ENCODE data around the gene DLG4.

Gene DLG4

DNA sequence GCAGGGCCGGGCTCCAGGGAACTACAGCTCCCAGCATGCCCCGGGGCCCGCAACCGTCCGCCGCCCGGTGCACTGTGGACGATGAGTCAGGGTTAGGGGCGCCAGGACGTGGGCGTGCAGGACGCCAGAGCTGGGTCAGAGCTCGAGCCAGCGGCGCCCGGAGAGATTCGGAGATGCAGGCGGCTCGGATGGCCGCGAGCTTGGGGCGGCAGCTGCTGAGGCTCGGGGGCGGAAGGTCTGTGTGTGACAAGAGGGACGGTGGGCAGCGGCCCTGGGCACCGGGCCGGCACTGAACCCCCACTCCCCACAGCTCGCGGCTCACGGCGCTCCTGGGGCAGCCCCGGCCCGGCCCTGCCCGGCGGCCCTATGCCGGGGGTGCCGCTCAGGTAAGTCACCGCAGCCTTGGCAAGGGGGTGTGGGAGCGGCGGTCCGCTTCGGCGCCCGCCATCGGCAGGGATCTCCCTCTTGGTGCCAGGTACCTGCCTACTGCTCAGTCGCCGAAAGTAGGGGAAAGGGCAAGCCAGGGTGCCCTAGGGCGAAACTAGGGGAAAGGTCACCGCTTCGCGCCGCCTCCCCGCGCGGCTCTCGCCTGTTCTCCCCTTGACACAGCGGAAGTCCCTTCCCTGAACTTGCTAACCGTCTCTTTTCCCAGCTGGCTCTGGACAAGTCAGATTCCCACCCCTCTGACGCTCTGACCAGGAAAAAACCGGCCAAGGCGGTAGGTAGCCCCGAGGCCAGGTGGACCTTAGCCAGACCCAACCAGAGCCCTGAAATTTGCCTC is at the start of gene DLG4, which contains the start of gene ACADVL:
DLG4 (minus strand) TSS at position 25 of the 781 bp plus-strand sequence.
ACADVL (plus strand) TSS at position 127 of the 781 bp plus-strand sequence; CDS start at position 174, 47 bp downstream.
- peak; percentile 50 to 61 for DNase-seq (ENCODE audit: low read depth in 1 of 2, low spot score in 1 of 2)

DNA sequence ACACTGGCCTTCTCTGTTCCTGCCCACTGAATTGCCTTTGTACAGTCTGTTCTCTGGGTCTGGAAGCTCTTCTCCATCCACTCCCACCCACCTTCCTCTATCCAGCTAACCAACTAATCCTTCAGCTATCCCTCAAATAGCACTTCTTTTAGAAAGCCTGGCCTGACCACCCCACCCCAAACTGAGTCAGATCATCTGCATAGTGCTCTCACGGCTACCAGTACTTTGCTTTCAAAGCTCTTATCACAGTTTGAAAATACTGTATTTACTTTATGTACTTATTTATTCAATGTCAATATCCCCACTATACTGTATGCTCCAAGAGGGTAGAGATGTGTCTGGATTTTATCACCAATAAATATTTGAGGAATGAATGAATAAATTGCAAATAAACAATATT is 47.1 kb upstream of the DLG4 start:
- DNase-seq (ENCODE audit: low read depth in 1 of 2, low spot score in 1 of 2) = no peak

DNA sequence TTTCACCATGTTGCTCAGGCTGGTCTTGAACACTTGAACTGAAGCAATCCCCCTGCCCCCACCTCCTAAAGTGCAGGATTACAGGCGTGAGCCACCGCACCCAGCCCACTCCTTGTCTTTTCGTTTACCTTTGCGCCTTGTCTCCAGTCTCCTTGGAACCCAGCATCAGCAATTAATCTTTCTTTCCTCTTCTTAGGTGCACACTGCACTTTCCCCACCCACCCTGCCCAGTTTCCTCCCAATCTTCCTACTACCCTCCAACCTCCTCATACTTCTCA is 44.1 kb upstream of the DLG4 start:
- DNase-seq (ENCODE audit: low read depth in 1 of 2, low spot score in 1 of 2) = no peak

DNA sequence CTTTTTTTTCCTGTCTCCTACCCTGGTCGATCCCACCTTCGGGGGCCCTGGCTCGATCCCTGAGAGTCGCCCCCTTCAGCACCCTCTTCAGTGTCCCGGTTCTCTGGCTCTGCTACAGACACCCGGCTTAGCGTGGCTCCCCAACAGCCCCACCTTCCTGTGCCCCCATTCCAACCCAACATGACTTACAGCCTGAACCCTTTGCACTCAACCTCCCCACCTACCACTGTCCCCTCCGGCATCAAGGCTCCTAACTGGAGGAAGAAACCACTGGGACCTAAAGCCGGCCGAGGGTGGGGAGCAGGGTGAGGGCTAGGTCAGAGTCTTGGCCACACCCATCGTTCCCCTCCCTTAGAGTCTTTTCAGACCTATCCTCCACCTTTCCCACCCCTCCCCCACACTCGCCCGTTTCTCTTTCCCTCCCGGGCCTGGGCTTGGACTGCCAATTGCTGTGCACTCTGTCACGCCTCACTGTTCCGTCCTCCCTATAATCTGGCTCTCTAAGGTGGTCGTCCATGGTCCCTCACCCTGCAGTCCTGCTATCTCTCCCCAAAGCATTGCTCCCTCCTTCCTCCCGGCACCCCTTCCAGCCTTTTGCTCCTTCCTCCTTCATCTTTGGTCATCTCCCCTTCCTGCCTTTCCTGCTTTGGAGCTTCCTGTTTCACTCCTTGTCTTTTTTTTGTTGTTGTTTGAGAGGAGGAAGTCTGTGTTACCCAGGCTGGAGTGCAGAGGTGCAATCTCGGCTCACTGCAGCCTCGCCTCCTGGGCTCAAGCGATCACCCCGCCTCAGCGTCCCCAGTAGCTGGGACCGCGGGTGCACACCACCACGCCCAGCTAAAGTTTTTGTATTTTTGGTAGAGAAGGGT is 43.5 kb upstream of the DLG4 start:
- no peak for DNase-seq (ENCODE audit: low read depth in 1 of 2, low spot score in 1 of 2)

DNA sequence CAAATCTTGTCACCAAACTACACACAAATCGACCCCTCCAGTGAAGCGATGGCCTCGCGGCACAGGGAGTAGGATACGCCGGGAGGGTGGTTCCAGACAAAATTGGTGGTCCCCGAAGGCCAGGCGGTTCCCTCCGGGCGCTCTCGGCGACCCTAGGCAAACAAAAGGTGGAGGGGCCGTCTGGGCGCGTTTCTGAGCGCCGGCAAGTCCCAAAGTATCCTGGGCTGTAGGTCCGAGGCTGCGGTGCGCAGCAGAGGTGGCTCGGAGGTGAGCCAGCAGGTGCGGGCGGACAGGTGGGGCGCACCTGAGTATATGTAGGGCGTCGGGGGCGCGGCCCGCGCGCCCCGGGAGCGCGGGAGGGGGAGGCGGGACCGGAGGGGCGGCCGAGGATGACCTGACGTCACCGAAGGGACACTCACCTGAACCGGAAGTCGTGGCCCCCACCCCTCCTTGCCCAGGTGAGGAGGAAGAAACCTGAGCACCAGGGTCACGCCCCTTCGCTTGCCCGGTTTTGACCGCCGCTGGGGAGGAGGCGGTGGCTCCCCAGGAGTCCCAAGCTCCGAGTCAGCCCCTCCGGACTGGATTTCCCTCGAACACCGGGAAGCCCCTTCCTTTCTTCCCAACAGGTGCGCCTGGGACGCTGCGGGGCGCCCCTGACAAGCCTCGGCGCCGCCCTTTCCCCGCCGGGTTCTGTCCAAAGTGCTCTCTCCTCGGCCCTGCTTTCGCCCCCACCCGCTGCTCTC is 42.7 kb upstream of the DLG4 start, which contains the start of gene CLDN7:
CLDN7 (minus strand) TSS at position 287 of the 743 bp plus-strand sequence. CDS start 435 bp downstream, outside the sequence.
- DNase-seq (ENCODE audit: low read depth in 1 of 2, low spot score in 1 of 2) = no peak

DNA sequence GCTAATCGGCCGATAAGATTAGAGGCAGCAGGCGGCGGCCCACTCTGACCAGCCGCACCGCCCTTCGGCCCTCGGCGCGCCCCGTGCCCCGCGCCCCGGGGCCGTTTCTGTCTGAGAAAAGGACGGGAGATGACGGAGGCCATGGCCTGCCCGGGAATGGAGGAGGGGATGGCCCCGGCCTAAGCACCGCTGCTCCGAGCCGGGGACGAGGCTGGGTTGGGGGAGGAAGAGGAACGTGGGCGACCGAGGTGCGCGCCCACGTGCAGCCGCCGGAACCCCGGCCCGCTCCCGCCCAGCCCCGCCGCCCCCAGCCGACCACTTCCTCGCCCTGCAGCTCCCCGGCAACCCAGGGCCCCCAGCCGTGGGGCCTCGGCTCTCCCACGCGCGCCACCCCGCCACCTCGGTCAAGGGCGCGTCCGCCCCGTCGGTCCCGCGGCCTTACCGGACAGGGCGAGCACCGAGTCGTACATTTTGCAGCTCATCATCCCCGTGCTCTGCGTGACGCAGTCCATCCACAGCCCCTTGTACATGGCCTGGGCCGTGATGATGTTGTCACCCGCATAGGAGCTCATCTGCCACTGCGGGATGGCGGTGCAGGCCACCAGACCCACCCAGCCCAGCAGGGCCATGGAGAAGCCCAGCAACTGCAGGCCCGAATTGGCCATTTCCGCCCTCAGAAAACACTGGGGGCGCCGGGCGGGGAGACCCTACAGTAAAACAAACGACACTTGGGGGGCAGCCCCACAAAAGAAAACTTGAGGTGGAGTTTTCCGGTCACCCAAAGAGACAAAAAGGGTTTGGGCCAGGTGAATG is 41.9 kb upstream of the DLG4 start:
- DNase-seq (ENCODE audit: low read depth in 1 of 2, low spot score in 1 of 2) = no peak

DNA sequence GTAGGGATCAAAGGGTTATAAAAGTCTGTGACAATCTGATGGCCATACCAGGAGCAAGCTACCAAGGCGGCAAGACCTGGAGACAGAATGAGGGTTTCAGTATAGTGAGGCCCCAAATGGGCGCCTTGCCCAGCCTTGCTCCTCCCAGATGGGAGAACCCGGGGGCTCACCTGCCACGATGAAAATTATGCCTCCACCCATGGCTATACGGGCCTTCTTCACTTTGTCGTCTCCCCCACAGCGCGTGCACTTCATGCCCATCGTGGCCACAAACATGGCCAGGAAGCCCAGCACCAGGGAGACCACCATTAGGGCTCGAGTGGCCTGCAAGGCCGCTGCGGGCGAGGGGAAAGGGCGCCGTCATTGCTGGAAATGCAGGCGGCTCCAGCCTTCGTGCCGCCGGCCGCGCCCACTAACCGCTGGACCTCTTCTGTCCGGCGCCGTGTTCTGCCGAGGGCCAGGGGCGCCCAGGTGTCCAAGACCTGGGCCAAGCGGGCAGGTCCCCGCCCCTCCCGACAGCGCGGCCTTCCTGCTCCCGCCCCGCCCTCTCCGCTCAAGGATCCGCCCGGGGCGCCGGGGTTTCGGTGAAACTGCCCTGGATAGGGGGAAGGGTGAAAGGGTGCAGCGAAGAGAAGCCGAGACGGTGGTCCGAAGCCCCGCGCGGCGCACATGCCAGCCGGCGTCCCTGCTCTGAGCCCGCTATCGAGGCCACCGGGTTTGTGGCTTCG is 41.2 kb upstream of the DLG4 start:
- no peak for DNase-seq (ENCODE audit: low read depth in 1 of 2, low spot score in 1 of 2)

DNA sequence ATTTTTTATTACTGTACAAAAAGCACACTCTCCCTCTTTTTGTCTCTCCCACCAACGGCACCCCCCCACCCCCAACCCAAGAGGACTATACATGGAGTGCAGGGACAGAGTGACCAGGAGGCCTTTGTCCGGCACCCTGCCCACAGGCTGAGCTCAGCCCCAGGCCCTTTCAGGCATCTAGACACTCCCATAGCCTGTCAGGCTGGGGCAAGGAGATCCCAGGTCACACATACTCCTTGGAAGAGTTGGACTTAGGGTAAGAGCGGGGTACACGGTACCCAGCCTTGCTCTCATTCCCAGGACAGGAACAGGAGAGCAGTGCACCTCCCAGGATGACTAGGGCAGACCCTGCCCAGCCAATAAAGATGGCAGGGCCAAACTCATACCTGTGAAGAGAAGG is 40.5 kb upstream of the DLG4 start:
- no peak for DNase-seq (ENCODE audit: low read depth in 1 of 2, low spot score in 1 of 2)

DNA sequence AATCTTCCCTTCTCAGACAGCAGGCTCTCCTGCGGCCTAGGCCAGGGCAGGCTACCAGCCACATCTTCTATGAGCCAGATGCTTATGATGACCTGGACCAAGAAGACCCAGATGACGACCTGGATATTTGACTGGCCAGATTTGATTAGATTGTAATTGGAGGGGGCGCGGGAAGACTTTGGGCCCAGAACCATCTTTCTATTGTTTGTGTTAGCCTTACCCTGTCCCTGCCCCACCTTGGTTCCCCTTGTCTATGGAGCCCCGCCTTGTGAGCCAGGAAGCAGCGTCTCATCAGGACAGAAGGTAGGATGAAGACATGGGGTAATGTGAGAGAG is 39.9 kb upstream of the DLG4 start:
- no peak for DNase-seq (ENCODE audit: low read depth in 1 of 2, low spot score in 1 of 2)

DNA sequence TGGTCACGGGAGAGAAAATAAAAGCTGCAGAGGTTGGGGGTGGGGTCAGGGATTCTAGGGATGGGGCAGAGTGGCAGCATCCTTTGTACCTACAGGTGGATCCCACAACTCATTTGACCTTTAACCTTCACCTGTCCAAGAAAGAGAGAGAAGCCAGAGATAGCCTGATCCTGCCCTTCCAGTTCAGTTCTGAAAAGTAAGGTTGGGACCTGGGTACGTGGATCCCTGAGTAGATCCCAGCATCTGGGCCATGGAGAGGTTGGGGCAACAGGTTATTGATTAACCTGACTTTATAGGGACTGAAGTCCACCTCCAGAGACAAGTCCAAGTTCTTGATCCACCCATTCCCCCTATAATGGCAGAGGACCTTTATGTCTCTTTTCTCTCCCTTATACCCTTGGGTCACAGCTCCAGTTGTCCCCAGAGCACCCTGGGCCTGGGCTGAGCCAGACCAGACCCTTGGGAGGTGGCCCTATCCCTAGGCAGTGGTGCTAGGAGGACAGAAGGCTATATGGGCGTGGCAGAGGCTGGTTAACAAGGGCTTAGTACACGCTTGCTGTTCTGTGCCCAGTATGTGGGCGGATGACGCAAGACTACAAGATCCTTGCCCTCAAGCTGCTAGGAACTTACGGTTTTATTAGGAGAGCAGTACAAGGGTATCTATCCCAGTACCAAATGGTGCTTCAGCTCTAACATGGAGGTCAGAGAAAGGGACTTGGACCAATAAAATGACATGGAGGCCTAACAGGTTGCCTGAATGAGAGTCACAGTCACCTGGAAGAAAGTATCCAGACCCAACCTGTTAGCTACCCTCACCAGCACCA is 39.3 kb upstream of the DLG4 start:
- no peak for DNase-seq (ENCODE audit: low read depth in 1 of 2, low spot score in 1 of 2)

DNA sequence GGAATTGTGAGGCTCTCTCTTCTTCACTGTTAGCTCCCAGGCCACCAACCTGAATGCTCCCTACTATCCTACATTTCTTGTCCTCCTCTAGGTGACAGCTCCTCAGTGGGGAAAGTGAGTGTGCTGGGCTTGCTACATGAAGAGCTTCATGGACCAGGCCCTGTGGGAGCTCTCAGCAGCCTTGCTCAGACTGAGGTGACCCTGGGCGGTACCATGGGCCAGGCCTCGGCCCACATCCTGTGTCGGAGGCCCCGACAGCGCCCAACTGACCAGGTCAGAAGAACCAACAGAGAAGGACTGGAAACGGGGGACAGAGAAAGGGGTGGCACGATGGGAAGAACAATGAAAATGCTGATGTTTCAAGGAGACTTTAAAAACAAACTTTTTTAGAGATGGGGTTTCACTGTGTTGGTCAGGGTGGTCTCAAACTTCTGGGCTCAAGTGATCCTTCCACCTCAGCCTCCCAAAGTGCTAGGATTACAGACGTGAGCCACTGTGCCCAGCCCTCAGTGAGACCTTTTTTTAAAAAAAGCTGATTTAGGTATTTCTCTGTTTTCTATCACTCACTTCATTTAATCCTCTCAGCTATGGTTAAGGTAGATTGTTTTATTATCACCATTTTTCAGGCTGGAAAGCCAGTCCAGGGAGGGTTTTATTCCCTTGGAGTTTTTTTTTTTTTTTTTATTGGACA is 37.3 kb upstream of the DLG4 start:
- DNase-seq (ENCODE audit: low read depth in 1 of 2, low spot score in 1 of 2) = no peak

DNA sequence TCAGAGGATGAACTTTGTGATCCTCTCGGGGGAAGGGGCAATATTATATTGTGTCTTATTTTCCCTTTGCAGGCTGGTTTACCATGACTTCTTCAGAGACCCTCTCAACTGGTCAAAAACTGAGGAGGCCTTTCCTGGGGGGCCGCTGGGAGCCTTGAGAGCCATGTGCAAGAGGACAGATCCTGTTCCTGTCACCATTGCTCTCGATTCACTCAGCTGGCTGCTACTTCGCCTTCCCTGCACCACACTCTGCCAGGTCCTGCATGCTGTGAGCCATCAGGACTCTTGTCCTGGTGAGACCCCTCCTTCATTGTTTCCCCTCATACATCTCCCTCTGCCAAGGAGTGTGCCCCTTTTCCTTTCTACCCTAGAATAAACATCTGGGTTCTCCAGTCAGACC is 34.9 kb upstream of the DLG4 start:
- no peak for DNase-seq (ENCODE audit: low read depth in 1 of 2, low spot score in 1 of 2)

DNA sequence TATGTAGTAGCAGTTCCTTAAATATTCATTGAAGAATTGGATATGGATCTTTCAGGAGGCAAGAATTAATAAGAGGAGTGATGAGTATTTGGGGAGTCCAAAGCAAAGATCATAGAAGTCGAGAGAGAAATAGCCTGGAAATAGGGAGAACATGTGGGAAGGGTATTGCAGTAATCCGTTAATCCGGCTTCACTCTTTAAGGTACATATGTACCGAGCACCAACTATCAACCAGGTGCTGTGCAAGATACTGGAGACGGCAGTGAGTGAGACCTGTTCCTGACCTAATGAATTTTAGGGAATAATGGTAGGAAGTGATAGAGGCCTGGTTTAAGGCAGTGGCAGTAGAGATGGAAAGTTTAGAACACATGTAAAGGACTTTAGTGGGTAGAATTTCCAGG is 33.4 kb upstream of the DLG4 start:
- no peak for DNase-seq (ENCODE audit: low read depth in 1 of 2, low spot score in 1 of 2)

DNA sequence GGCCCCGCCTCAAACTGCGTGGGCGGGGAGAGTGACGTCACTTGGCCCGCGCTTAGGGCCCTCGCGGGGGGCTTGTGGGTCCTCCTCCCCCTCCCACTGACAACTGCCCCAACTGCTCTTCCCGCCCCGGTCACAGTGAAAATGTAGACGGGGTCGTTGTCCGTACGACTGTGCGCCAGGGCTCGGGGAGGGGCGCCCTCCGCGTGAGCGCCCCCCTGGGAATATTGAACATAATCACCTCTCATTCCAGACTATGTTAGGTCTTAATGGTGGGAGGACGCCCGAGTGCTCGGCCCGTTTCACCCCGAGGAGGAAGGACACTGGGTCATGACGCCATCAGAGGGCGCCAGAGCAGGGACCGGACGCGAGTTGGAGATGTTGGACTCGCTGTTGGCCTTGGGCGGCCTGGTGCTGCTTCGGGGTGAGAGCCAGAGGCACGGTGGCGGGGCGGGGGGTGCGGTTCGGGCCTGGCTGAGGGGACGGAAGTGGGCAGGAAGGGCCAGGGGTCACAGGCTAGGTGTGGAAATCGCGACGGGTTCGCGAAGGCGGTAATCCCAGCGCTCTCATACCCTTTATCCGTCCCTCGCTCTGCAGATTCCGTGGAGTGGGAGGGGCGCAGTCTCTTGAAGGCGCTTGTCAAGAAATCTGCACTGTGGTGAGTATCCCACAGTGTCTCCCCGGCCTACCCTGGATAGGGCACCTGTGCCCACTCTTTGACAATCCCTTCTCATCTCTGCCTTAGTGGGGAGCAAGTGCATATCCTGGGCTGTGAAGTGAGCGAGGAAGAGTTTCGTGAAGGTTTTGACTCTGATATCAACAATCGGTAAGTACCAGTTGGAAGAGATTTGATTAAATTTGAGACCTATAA is 32.8 kb upstream of the DLG4 start, which contains the start of gene ELP5:
ELP5 (plus strand) TSS at position 40 of the 868 bp plus-strand sequence; CDS start at position 376, 336 bp downstream.
- DNase-seq (ENCODE audit: low read depth in 1 of 2, low spot score in 1 of 2) = peak; percentile 79 to 80

DNA sequence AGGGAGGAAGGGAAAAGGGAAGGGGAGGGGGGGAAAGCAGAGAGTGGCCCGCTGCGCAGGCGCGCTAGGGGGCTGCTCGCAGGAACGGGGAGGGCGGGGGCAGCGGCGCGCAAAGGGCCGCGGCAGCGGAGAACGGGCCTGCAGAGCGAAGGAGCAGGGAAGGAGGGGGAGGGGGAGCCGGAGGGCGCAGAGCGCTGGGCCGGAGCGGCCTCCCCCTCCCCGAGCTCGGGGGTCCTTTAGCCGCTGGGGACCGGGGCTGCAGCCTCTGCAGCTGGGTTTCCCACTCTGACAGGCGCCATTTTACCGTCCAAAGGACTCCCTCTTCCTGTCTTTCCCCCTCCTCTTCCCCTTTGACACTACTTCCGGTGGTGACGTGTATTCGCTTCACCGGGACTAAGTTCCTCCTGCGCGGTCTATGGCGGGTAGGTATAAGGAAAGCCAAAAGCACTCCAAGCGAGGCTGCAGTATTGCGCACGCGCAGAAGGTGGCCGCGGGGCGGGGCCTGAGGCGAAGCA is 32.1 kb upstream of the DLG4 start, which contains the start of gene CTDNEP1:
CTDNEP1 (minus strand) TSS at position 74 of the 515 bp plus-strand sequence. CDS start 438 bp downstream, outside the sequence.
- DNase-seq (ENCODE audit: low read depth in 1 of 2, low spot score in 1 of 2) = peak; percentile 98 to 100

DNA sequence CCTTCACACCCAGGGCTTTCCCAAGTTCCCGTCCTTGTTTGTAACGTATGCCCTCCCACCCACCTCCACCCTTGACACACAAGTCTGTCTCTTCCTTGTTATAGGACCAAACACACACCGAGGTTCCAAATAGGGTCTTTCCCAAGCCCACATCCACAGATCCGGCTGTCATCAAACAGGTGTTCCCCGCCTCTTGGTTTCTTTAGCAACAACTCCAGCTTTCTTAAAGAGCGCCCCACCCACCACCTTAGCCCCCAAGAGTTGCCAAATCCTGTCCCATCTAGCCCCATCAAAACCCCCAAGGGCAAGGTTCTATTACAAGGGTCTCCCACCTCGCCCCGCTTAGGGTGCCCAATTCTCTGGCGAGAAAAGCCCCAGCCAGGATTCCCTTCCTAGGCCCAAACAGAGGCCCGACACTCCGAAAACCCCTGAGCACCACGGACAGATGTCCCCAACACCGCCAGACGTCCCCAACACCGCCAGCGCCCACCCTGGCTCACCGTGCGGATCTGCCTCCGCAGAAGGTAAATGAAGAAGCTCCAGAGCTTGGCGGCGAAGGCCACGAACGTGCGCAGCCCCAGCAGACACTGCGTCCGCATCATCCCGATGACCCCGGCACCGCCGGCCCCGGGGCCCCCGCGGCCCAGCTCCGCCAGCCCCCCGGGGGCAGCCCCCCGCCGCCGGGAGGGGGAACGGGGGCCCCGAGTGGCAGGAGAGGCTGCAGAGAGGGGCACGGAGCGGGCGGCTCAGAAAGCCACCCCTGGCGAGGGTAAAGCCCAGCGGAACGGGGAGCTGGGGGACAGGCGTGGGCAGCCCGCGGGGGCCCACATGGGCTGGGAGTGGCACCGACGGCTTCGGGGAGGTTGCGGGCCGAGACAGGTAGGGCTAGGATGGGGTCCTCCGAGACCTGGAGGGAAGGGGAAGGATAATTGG is 31.3 kb upstream of the DLG4 start:
- DNase-seq (ENCODE audit: low read depth in 1 of 2, low spot score in 1 of 2) = no peak

All from activated CD4-positive, alpha-beta T cell treated with anti-CD3 and anti-CD28 coated beads, Interleukin-2, amount 50 U/mL, for 24 hours (primary cell).